ENCODE data around the gene ASF1B.

- TF ChIP-seq, protein P1, sequence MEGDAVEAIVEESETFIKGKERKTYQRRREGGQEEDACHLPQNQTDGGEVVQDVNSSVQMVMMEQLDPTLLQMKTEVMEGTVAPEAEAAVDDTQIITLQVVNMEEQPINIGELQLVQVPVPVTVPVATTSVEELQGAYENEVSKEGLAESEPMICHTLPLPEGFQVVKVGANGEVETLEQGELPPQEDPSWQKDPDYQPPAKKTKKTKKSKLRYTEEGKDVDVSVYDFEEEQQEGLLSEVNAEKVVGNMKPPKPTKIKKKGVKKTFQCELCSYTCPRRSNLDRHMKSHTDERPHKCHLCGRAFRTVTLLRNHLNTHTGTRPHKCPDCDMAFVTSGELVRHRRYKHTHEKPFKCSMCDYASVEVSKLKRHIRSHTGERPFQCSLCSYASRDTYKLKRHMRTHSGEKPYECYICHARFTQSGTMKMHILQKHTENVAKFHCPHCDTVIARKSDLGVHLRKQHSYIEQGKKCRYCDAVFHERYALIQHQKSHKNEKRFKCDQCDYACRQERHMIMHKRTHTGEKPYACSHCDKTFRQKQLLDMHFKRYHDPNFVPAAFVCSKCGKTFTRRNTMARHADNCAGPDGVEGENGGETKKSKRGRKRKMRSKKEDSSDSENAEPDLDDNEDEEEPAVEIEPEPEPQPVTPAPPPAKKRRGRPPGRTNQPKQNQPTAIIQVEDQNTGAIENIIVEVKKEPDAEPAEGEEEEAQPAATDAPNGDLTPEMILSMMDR (IDR thresholded peaks at IDR 0.05) = no peak
- TF ChIP-seq POLR2A (IDR thresholded peaks at IDR 0.05) = no peak
Observed at GRCh38 chr19:14078411-14078810, 58.0 kb downstream of the ASF1B start.
